GM12872 (cell line): ENCODE results near the gene ZNF311.

Experiments
- CTCF ChIP-seq: IDR thresholded peaks from 3 replicates; pipeline ENCODE4 v1.5.1; 2011; ENCODE audit warnings: low read depth, mild to moderate bottlenecking, low read length, moderate library complexity; ENCODE audit not compliant: insufficient read depth

ZNF311 gene

GRCh38 chr6:28977341-28978132, 27.6 kb downstream of the ZNF311 start:
- no peak for TF ChIP-seq CTCF

DNA sequence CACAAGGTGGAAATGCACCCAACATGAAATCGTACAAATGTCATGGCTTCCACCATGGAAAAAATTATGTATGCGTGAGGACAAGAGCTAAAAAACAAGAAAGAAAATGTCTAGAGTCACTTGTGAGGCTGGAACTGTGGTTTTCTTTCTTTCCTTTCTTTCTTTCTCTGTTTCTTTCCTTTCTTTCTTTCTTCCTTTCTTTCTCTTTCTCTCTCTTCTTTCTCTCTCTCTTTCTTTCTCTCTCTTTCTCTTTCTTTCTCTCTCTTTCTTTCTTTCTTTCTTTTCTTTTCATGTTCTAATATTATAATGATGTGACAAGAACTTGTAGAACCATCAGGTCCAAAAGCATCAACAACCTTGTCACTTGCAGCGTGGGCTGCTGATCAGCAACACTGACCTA, 28.4 kb downstream of the ZNF311 start:
- no peak for TF ChIP-seq CTCF

GRCh38 chr6:28974505-28974904, 30.6 kb downstream of the ZNF311 start:
- no peak for TF ChIP-seq CTCF

- no peak for TF ChIP-seq CTCF
These were observed 36.0 kb downstream of the ZNF311 start for GRCh38 chr6:28969129-28969528.

DNA sequence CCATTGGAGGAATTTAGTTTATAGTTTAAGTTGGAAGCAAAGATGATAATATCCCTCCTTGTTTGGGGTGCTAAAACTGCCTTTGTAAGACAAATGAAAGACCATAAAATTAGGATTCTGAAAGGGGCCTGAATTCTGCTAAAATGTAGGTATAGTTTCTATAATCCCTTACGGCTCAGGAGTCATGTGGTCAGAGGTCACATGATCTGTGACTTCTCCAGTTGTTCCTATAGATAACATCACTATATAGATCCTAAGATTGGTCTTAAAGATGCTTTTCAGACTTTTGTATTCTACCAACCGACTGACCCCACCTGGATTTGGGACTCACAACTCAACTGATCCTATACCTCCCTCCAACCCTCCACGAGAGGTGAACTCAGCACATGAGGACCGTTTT, 36.6 kb downstream of the ZNF311 start:
- TF ChIP-seq CTCF, result no peak

DNA sequence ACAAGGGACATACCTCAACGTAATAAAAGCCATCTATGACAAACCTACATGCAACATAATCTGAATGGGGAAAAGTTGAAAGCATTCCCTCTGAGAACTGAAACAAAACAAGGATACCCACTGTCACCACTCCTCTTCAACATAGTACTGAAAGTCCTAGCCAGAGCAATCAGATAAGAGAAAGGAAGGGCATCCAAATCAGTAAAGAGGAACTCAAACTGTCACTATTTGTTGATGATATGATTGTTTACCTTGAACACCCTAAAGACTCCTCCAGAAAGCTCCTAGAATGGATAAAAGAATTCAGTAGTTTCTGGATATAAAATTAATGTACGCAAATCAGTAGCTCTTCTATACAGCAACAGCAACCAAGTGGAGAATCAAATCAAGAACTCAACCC, 39.4 kb downstream of the ZNF311 start:
- no peak for TF ChIP-seq CTCF

GRCh38 chr6:28960846-28961500, 44.1 kb downstream of the ZNF311 start:
- TF ChIP-seq CTCF, result no peak
